ENCODE measurements around the gene SALL1. TPM values are rescaled to one million over a fixed set of nuclear protein-coding genes. Genes with fewer than 3 reads are reported as not detected.

Gene SALL1
- total and polyA plus RNA-seq, 8 donors, result 0.04 to 0.97 (median 0.40) TPM; not detected in 2

DNA sequence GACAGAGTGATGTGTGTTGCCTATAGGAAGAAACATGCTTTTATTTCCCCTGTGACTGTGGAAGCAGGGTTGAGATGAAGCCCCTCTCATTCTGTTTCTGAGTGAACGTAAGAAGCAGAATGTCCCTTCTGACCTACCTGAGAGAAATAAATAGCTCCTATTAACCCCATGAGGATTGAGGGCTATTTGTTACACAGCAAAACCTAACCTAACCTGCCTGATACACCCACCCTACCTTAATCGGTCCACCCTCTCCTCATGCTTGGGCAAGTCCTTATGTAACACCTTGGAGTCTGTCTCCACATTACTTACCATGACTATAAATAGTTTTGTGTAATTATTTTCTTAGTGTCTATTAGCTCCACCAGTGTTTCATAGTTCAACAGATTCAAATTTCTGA, 41.9 kb downstream of the SALL1 start:
- intact Hi-C loops (cut with DNase I), result no loop called here
- Histone ChIP-seq H3K36me3 (no peaks in the 10 kb centered on the region), H3K27ac (no peak overlapping the region), H3K4me3 (no peak overlapping the region), H3K27me3 (peaks cover 18 to 43% of the 10 kb centered on the region in 2 donors), H3K9me3 (no peaks in the 10 kb centered on the region), H3K4me1 (no peaks in the 10 kb centered on the region)
- TF ChIP-seq, protein P1, sequence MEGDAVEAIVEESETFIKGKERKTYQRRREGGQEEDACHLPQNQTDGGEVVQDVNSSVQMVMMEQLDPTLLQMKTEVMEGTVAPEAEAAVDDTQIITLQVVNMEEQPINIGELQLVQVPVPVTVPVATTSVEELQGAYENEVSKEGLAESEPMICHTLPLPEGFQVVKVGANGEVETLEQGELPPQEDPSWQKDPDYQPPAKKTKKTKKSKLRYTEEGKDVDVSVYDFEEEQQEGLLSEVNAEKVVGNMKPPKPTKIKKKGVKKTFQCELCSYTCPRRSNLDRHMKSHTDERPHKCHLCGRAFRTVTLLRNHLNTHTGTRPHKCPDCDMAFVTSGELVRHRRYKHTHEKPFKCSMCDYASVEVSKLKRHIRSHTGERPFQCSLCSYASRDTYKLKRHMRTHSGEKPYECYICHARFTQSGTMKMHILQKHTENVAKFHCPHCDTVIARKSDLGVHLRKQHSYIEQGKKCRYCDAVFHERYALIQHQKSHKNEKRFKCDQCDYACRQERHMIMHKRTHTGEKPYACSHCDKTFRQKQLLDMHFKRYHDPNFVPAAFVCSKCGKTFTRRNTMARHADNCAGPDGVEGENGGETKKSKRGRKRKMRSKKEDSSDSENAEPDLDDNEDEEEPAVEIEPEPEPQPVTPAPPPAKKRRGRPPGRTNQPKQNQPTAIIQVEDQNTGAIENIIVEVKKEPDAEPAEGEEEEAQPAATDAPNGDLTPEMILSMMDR (IDR thresholded peaks at IDR 0.05), result no peak
- DNase-seq (no peak), ATAC-seq (no peak)

DNA sequence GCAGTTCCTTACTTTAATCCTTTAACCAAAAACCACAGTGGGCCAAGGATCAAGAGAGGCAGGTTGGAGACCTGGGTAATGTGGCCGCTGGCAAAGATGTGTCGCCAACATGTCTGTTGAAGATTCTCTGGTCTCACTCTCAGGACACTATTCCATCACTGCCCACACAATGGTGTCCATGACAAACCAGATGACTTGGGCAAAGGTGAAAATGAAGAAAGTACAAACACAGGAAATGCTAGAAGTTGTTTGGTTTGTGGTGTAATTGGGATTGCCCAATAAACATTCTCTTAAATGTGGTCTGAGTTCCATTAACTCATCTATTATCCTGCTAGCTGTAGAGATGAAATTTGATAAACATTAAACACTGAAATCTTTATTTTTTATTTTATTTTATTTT, 43.3 kb downstream of the SALL1 start:
- peaks cover 4 to 29% of the 10 kb centered on the region in 2 donors for H3K27me3 ChIP-seq
- H3K4me1 ChIP-seq, result no peaks in the 10 kb centered on the region
- intact Hi-C loops (cut with DNase I), result no loop called here
- no peak overlapping the region for H3K4me3 ChIP-seq
- H3K27ac ChIP-seq, result no peak overlapping the region
- ATAC-seq, result no peak
- no peaks in the 10 kb centered on the region for H3K36me3 ChIP-seq
- no peaks in the 10 kb centered on the region for H3K9me3 ChIP-seq
- no peak for DNase-seq
- TF ChIP-seq, protein P1 (IDR thresholded peaks at IDR 0.05), result no peak

DNA sequence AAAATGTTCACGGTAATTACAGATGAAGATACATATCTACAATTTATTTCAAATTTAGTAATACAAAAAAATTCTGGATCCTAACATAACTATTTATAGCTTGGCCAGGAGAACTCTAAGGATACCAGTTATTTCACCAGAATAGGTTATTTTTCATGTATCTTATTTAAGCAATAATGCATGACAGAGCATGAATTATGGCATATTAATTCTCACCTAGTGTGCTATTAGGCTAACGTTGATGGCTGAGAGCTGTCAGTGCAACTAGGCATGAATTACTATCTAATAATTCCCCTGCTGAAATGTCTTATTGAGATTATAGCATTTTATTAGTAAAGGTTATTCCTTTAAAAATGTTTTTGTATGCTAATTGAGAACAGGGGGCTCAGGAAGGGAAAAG, 44.5 kb downstream of the SALL1 start:
- Histone ChIP-seq H3K27ac (no peak overlapping the region), H3K9me3 (no peaks in the 10 kb centered on the region), H3K4me1 (no peaks in the 10 kb centered on the region), H3K36me3 (no peaks in the 10 kb centered on the region), H3K27me3 (peaks cover 0 to 17% of the 10 kb centered on the region in 2 donors), H3K4me3 (no peak overlapping the region)
- intact Hi-C loops (cut with DNase I), result no loop called here
- ATAC-seq, result no peak
- DNase-seq, result no peak
- TF ChIP-seq, protein P1 (IDR thresholded peaks at IDR 0.05), result no peak

DNA sequence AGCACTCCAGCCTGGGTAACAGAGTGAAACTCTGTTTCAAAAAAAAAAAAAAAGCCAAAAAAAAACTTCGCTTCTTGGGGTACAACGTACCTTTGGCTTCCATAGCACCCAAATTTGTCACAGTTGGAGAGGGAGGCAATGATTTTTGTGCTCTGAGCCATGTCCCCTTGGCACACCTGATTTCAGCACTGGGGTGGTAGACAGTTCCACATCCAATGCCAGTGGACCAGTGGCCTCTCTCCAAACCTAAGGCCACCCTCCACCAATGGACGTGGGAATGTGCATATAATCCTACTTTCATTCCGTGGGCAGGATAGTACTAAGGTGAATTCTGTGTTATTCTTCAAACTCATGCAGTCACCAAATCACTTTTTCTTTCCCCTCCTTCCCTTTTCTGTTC, 47.5 kb downstream of the SALL1 start:
- no peaks in the 10 kb centered on the region for H3K4me1 ChIP-seq
- ATAC-seq, result no peak
- no peak overlapping the region for H3K27ac ChIP-seq
- peaks cover 0 to 3% of the 10 kb centered on the region in 2 donors for H3K27me3 ChIP-seq
- H3K9me3 ChIP-seq, result no peaks in the 10 kb centered on the region
- no peaks in the 10 kb centered on the region for H3K36me3 ChIP-seq
- TF ChIP-seq, protein P1 (IDR thresholded peaks at IDR 0.05), result no peak
- DNase-seq, result no peak
- H3K4me3 ChIP-seq, result no peak overlapping the region
- intact Hi-C loops (cut with DNase I), result no loop called here

DNA sequence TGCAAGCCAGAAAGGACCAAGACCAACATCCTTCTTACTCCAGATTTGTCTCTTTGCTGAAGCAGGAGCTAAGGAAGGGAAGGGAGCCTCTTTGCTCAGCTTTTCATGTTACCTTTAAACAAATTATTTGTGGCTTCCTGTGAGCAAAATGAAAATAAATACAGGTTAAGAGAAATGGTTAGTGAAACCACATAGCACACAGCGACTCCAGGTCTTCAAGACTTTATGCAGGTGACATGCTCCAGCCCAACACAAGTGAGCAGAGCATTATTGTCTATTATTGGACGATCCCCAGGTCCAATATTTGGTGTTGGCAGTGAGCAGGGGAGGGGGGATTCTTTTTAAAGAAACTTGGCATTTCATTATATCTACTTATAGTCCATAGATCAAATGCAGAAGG, 53.3 kb downstream of the SALL1 start:
- peaks cover 0 to 37% of the 10 kb centered on the region in 2 donors for H3K27me3 ChIP-seq
- intact Hi-C loops (cut with DNase I), result no loop called here

More for the DNA sequence above, 53.3 kb downstream of the SALL1 start:
- no peaks in the 10 kb centered on the region for H3K4me1 ChIP-seq
- DNase-seq (no peak), ATAC-seq (no peak)
- no peaks in the 10 kb centered on the region for H3K36me3 ChIP-seq
- H3K4me3 ChIP-seq, result no peak overlapping the region
- H3K9me3 ChIP-seq, result no peaks in the 10 kb centered on the region
- TF ChIP-seq, protein P1 (IDR thresholded peaks at IDR 0.05), result no peak
- H3K27ac ChIP-seq, result no peak overlapping the region

Data from left lung (tissue), 10 donors.